ENCODE data around the gene WASHC2A.
"Not testable (repeated sequence)": the region's sequence is repeated elsewhere in the genome, so short reads cannot be mapped to it uniquely, and the experiment has no call there.

DNA sequence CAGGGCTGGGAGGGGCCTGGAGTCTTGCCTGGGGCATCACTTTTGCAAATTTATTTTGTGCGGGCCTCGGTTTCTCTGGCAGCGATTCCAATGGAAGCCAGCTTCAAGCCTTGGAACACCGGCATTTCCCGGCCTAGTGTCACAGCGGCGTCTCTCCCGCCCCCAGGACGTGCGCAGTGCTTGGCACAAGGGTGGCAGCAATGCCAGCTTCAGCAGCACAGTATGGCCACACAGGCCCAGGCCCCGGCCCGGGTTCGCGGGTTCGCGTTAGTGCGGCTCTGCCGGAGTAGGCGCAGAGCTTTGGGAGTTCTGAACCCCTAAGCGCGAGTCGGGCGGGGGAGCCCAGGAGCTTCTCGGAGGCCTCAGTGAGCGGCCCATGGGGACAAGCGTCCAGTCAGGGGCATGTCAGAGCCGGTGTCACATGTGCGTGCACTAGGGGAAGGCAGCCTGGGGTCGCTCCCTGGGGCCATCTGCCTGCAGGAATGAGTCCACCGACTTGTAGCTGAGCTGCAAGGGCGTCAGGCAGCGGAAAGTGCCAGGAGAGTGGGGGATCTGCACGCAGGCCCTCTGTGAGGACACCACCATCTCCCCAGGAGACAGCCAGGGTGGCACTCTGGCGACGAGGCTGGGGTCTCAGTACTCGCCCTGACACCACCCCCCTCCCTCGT lies 42.9 kb upstream of the WASHC2A start:
- TF ChIP-seq, protein P1, sequence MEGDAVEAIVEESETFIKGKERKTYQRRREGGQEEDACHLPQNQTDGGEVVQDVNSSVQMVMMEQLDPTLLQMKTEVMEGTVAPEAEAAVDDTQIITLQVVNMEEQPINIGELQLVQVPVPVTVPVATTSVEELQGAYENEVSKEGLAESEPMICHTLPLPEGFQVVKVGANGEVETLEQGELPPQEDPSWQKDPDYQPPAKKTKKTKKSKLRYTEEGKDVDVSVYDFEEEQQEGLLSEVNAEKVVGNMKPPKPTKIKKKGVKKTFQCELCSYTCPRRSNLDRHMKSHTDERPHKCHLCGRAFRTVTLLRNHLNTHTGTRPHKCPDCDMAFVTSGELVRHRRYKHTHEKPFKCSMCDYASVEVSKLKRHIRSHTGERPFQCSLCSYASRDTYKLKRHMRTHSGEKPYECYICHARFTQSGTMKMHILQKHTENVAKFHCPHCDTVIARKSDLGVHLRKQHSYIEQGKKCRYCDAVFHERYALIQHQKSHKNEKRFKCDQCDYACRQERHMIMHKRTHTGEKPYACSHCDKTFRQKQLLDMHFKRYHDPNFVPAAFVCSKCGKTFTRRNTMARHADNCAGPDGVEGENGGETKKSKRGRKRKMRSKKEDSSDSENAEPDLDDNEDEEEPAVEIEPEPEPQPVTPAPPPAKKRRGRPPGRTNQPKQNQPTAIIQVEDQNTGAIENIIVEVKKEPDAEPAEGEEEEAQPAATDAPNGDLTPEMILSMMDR (IDR thresholded peaks at IDR 0.05): not testable (repeated sequence)
- TF ChIP-seq EZH2 (IDR thresholded peaks at IDR 0.05; ENCODE audit: borderline replicate concordance, insufficient read depth, low read depth, low read length, poor library complexity, severe bottlenecking): not testable (repeated sequence)

Data from B cell (primary cell).